Left ventricle myocardium inferior (tissue), 1 donor: ENCODE results near the gene MET. TPM values are rescaled to one million over a fixed set of nuclear protein-coding genes. Genes with fewer than 3 reads are reported as not detected.

Experiments
- DNase-seq: peaks from one replicate; pipeline ENCODE4 v3.0.0-alpha.2; 2020
- H3K27ac ChIP-seq: fragments of 200-600 bp; replicated peaks from 2 replicates; pipeline ENCODE4 v1.8.0; 2021
- H3K27me3 ChIP-seq: fragments of 200-600 bp; 2 replicates; pipeline ENCODE4 v1.8.0; 2021; ENCODE audit warnings: low read depth
- H3K36me3 ChIP-seq: fragments of 200-600 bp; 2 replicates; pipeline ENCODE4 v1.8.0; 2021
- H3K4me1 ChIP-seq: fragments of 200-600 bp; 2 replicates; pipeline ENCODE4 v1.8.0; 2021
- H3K4me3 ChIP-seq: fragments of 200-600 bp; 2 replicates; pipeline ENCODE4 v1.8.0; 2021; ENCODE audit warnings: mild to moderate bottlenecking, moderate library complexity
- H3K9me3 ChIP-seq: fragments of 200-600 bp; replicated peaks from 2 replicates; pipeline ENCODE4 v1.8.0; 2021
- intact Hi-C: fragments of 100-400 bp; cut with micrococcal nuclease; formaldehyde crosslinking; loops from one replicate; pipeline ENCODE4 v1.11.0; 2022
- total RNA-seq: library from RNA; stranded (reverse); fragmentation: NEBNext Ultra II Directional; extraction: Animal tissue kit (Norgen Biotek cat#: 25700); gene quantifications from one replicate; pipeline ENCODE4 v1.2.1, GENCODE V29; 2021
- TF ChIP-seq, protein P1 (sequence below): fragments of 200-600 bp; IDR thresholded peaks from 2 replicates; pipeline ENCODE4 v1.8.0; 2021; ENCODE audit warnings: antibody characterized with exemption, mild to moderate bottlenecking, borderline replicate concordance
- donor health status: DM: no; HTN: yes; CAD: no; lungs with severe emphysema.

MET gene
- total RNA-seq, 1 donor from 2014 or later = 13.1 TPM

GRCh38 chr7:116726149-116726548 is 54.2 kb downstream of the MET start:
- intact Hi-C loops = no loop called here
- TF ChIP-seq, protein P1, sequence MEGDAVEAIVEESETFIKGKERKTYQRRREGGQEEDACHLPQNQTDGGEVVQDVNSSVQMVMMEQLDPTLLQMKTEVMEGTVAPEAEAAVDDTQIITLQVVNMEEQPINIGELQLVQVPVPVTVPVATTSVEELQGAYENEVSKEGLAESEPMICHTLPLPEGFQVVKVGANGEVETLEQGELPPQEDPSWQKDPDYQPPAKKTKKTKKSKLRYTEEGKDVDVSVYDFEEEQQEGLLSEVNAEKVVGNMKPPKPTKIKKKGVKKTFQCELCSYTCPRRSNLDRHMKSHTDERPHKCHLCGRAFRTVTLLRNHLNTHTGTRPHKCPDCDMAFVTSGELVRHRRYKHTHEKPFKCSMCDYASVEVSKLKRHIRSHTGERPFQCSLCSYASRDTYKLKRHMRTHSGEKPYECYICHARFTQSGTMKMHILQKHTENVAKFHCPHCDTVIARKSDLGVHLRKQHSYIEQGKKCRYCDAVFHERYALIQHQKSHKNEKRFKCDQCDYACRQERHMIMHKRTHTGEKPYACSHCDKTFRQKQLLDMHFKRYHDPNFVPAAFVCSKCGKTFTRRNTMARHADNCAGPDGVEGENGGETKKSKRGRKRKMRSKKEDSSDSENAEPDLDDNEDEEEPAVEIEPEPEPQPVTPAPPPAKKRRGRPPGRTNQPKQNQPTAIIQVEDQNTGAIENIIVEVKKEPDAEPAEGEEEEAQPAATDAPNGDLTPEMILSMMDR = no peak
- Histone ChIP-seq H3K27me3 (no peaks in the 10 kb centered on the region), H3K4me3 (no peak overlapping the region), H3K4me1 (peaks cover 18% of the 10 kb centered on the region), H3K36me3 (no peaks in the 10 kb centered on the region), H3K9me3 (no peaks in the 10 kb centered on the region), H3K27ac (no peak overlapping the region)
- no peak for DNase-seq

DNA sequence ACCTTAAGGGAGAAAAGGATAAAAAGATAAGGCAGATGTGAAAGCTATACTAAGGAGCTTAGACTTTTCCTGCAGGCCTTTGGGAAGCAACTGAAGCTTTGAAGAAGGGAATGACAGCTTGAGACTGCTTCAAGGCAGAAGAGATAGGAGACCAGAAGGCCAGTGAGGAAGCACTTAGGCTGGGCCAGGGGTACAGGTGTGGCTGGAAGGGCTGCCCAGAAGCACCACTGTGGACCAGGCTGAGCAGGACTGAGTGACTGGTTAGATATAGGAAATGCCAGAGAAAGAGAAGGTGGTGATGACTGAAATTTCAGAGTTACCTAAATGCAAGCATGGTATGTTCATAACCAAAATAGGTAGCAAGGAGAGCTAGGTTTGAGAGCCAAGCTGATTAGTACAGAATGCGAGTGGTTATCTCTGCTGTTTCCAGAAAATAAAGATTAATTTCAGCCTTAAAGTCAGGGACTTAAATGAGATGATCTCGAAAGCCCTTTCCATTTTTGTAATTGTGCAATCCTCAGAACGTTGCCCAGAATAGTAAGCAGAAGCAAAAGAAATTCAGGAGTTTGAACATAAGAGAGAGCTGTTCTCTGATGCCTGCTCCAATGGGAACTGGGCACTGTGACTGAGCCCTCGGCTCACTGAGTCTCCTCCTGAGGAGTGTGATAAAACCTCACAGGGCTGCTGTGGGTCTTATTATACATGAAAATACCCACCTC is 54.9 kb downstream of the MET start:
- H3K36me3 ChIP-seq = no peaks in the 10 kb centered on the region
- no peaks in the 10 kb centered on the region for H3K9me3 ChIP-seq
- no peaks in the 10 kb centered on the region for H3K27me3 ChIP-seq
- H3K4me3 ChIP-seq = no peak overlapping the region
- TF ChIP-seq, protein P1 = no peak
- no peak for DNase-seq
- intact Hi-C loops = no loop called here
- H3K4me1 ChIP-seq = peaks cover 18% of the 10 kb centered on the region
- H3K27ac ChIP-seq = no peak overlapping the region

- H3K4me3 ChIP-seq = no peak overlapping the region
- no peaks in the 10 kb centered on the region for H3K9me3 ChIP-seq
- DNase-seq = no peak
- intact Hi-C loops = no loop called here
- H3K27me3 ChIP-seq = no peaks in the 10 kb centered on the region
- H3K36me3 ChIP-seq = no peaks in the 10 kb centered on the region
- H3K4me1 ChIP-seq = peaks cover 18% of the 10 kb centered on the region
- no peak overlapping the region for H3K27ac ChIP-seq
- TF ChIP-seq, protein P1 = no peak
These were observed 55.5 kb downstream of the MET start for GRCh38 chr7:116727432-116728009.

GRCh38 chr7:116728413-116728812 is 56.4 kb downstream of the MET start:
- DNase-seq = no peak
- no peaks in the 10 kb centered on the region for H3K36me3 ChIP-seq
- no peaks in the 10 kb centered on the region for H3K27me3 ChIP-seq
- peaks cover 18% of the 10 kb centered on the region for H3K4me1 ChIP-seq
- no peaks in the 10 kb centered on the region for H3K9me3 ChIP-seq
- intact Hi-C loops = no loop called here
- H3K27ac ChIP-seq = no peak overlapping the region
- no peak overlapping the region for H3K4me3 ChIP-seq
- TF ChIP-seq, protein P1 = no peak

GRCh38 chr7:116730097-116731022 is 58.4 kb downstream of the MET start:
- Histone ChIP-seq H3K9me3 (no peaks in the 10 kb centered on the region), H3K27me3 (no peaks in the 10 kb centered on the region), H3K36me3 (no peaks in the 10 kb centered on the region), H3K27ac (no peak overlapping the region), H3K4me3 (no peak overlapping the region), H3K4me1 (peaks cover 18% of the 10 kb centered on the region)
- DNase-seq = no peak
- TF ChIP-seq, protein P1 = no peak
- intact Hi-C loops = no loop called here
